IPS-20b (cell line): Measurements from ENCODE around the gene CIB4.

Source experiments
- H3K27ac ChIP-seq: one replicate; pipeline ENCODE4 v1.5.1; 2013; ENCODE audit warnings: low read length
- H3K27me3 ChIP-seq: 2 replicates; pipeline ENCODE4 v1.6.1; 2013; ENCODE audit warnings: mild to moderate bottlenecking, low read length, inconsistent platforms; ENCODE audit not compliant: insufficient read depth
- H3K36me3 ChIP-seq: 2 replicates; pipeline ENCODE4 v1.6.1; 2013; ENCODE audit warnings: low read depth, mild to moderate bottlenecking, inconsistent platforms, low read length, moderate library complexity; ENCODE audit not compliant: insufficient read depth
- H3K4me1 ChIP-seq: 2 replicates; pipeline ENCODE4 v1.6.1; 2013; ENCODE audit warnings: mild to moderate bottlenecking, control low read depth, inconsistent platforms, low read length, moderate library complexity; ENCODE audit not compliant: insufficient read depth
- H3K4me3 ChIP-seq: 2 replicates; pipeline ENCODE4 v1.5.1; 2013; ENCODE audit warnings: mild to moderate bottlenecking, low read length, inconsistent platforms
- H3K9ac ChIP-seq: 2 replicates; pipeline ENCODE4 v1.6.1; 2013; ENCODE audit warnings: low read depth, mild to moderate bottlenecking, inconsistent platforms, low read length, moderate library complexity
- H3K9me3 ChIP-seq: 2 replicates; pipeline ENCODE4 v1.6.1; 2013; ENCODE audit warnings: mild to moderate bottlenecking, low read depth, low read length, inconsistent platforms; ENCODE audit not compliant: insufficient read depth

Gene CIB4

GRCh38 chr2:26557244-26557925 is 83.8 kb downstream of the CIB4 start:
- H3K27ac ChIP-seq, result no peak overlapping the region
- H3K9ac ChIP-seq, result no peak overlapping the region
- no peak overlapping the region for H3K4me3 ChIP-seq
- H3K36me3 ChIP-seq, result no peaks in the 10 kb centered on the region
- H3K27me3 ChIP-seq, result peaks cover 36% of the 10 kb centered on the region
- peaks cover 4% of the 10 kb centered on the region; the same call in 1 of the 2 replicates for H3K4me1 ChIP-seq
- no peaks in the 10 kb centered on the region for H3K9me3 ChIP-seq

- Histone ChIP-seq H3K27ac (no peak overlapping the region), H3K4me3 (no peak overlapping the region), H3K9ac (no peak overlapping the region), H3K36me3 (no peaks in the 10 kb centered on the region), H3K27me3 (peaks cover 28% of the 10 kb centered on the region), H3K9me3 (no peaks in the 10 kb centered on the region), H3K4me1 (peaks cover 4% of the 10 kb centered on the region; the same call in 1 of the 2 replicates)
Measured at GRCh38 chr2:26556309-26557243, 84.6 kb downstream of the CIB4 start.

GRCh38 chr2:26555246-26556133 is 85.7 kb downstream of the CIB4 start:
- Histone ChIP-seq H3K9me3 (no peaks in the 10 kb centered on the region), H3K4me1 (peaks cover 4% of the 10 kb centered on the region; the same call in 1 of the 2 replicates), H3K4me3 (no peak overlapping the region), H3K36me3 (no peaks in the 10 kb centered on the region), H3K9ac (no peak overlapping the region), H3K27ac (no peak overlapping the region), H3K27me3 (peaks cover 19% of the 10 kb centered on the region)

- no peaks in the 10 kb centered on the region for H3K9me3 ChIP-seq
- H3K9ac ChIP-seq, result no peak overlapping the region
- H3K27me3 ChIP-seq, result peaks cover under 1% of the 10 kb centered on the region; the same call in 1 of the 2 replicates
- no peaks in the 10 kb centered on the region for H3K36me3 ChIP-seq
- no peaks in the 10 kb centered on the region for H3K4me1 ChIP-seq
- no peak overlapping the region for H3K4me3 ChIP-seq
- H3K27ac ChIP-seq, result no peak overlapping the region
Measured at GRCh38 chr2:26552641-26553374, 88.4 kb downstream of the CIB4 start.

GRCh38 chr2:26550276-26551015 is 90.7 kb downstream of the CIB4 start:
- H3K4me3 ChIP-seq, result no peak overlapping the region
- H3K4me1 ChIP-seq, result no peaks in the 10 kb centered on the region
- no peak overlapping the region for H3K9ac ChIP-seq
- H3K9me3 ChIP-seq, result no peaks in the 10 kb centered on the region
- no peaks in the 10 kb centered on the region for H3K27me3 ChIP-seq
- no peak overlapping the region for H3K27ac ChIP-seq
- no peaks in the 10 kb centered on the region for H3K36me3 ChIP-seq

- H3K27ac ChIP-seq, result no peak overlapping the region
- H3K9ac ChIP-seq, result no peak overlapping the region
- H3K36me3 ChIP-seq, result no peaks in the 10 kb centered on the region
- H3K4me3 ChIP-seq, result no peak overlapping the region
- H3K9me3 ChIP-seq, result no peaks in the 10 kb centered on the region
- H3K27me3 ChIP-seq, result no peaks in the 10 kb centered on the region
- peaks cover 10% of the 10 kb centered on the region; the same call in 1 of the 2 replicates for H3K4me1 ChIP-seq
Measured at GRCh38 chr2:26542676-26543505, 98.3 kb downstream of the CIB4 start.

- H3K9me3 ChIP-seq, result no peaks in the 10 kb centered on the region
- peaks cover 10% of the 10 kb centered on the region; the same call in 1 of the 2 replicates for H3K4me1 ChIP-seq
- H3K36me3 ChIP-seq, result no peaks in the 10 kb centered on the region
- no peak overlapping the region for H3K4me3 ChIP-seq
- H3K27me3 ChIP-seq, result no peaks in the 10 kb centered on the region
- no peak overlapping the region for H3K9ac ChIP-seq
- no peak overlapping the region for H3K27ac ChIP-seq
Measured at GRCh38 chr2:26542194-26542455, 99.0 kb downstream of the CIB4 start.

- Histone ChIP-seq H3K4me3 (no peak overlapping the region), H3K9ac (no peak overlapping the region), H3K27me3 (no peaks in the 10 kb centered on the region), H3K36me3 (no peaks in the 10 kb centered on the region), H3K9me3 (no peaks in the 10 kb centered on the region), H3K27ac (no peak overlapping the region), H3K4me1 (peaks cover 10% of the 10 kb centered on the region; the same call in 1 of the 2 replicates)
Measured at GRCh38 chr2:26541401-26542193, 99.6 kb downstream of the CIB4 start.

- Histone ChIP-seq H3K4me3 (no peak overlapping the region), H3K27ac (no peak overlapping the region), H3K9ac (no peak overlapping the region), H3K27me3 (no peaks in the 10 kb centered on the region), H3K36me3 (no peaks in the 10 kb centered on the region), H3K9me3 (no peaks in the 10 kb centered on the region), H3K4me1 (peaks cover 10% of the 10 kb centered on the region; the same call in 1 of the 2 replicates)
Measured at GRCh38 chr2:26540961-26541360, 100.2 kb downstream of the CIB4 start.
